Measurements from ENCODE around the gene TMEM150B. TPM values are rescaled to one million over a fixed set of nuclear protein-coding genes. Genes with fewer than 3 reads are reported as not detected.
A peak's percentile ranks its signal among the peaks of the same experiment; 100 is the strongest.

Gene TMEM150B
- total RNA-seq, 1 experiment from 2014 or later: not detected

DNA sequence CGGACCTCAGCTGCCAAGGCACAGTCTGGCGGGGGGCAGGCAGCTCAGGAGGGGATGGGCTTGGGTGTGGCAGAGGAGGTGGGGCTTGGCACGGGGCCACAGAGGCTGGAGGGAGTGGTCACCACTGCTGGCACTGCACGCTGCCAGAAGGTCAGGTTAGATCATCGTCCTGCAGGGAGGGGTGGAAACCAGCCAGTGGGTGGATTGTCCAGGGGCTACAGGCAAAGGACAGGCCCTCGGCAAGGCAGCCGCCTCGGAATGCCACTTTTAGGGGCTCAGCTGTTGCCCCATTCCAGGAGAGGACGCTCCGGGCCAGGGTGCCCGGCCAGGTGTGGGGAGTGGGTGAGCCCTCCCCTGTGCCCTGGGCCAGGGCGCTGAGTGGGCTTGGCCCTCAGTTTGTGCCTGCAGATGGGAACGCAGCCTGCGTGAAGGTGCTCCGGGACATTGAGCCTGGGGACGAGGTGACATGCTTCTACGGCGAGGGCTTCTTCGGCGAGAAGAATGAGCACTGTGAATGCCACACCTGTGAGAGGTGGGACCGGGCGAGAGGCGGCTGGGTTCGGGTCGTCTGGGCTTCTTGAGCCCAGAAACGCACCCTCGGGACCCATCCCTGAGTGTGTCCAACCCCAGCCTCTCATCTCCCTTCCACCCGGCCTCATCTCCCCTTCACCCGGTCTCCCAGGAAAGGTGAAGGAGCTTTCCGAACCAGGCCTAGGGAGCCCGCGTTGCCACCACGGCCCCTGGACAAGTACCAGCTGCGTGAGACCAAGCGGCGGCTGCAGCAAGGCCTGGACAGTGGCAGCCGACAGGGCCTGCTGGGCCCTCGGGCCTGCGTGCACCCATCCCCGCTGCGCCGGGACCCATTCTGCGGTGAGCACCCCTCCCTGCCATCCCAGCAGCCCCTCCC is 20.9 kb upstream of the TMEM150B start:
- no peak overlapping the region for H2AFZ ChIP-seq
- intact Hi-C loops (cut with micrococcal nuclease; ENCODE audit: unreplicated experiment): no loop called here
- no peaks in the 10 kb centered on the region for H3K9me3 ChIP-seq (ENCODE audit: insufficient read depth, low read depth)
- TF ChIP-seq, protein P1, sequence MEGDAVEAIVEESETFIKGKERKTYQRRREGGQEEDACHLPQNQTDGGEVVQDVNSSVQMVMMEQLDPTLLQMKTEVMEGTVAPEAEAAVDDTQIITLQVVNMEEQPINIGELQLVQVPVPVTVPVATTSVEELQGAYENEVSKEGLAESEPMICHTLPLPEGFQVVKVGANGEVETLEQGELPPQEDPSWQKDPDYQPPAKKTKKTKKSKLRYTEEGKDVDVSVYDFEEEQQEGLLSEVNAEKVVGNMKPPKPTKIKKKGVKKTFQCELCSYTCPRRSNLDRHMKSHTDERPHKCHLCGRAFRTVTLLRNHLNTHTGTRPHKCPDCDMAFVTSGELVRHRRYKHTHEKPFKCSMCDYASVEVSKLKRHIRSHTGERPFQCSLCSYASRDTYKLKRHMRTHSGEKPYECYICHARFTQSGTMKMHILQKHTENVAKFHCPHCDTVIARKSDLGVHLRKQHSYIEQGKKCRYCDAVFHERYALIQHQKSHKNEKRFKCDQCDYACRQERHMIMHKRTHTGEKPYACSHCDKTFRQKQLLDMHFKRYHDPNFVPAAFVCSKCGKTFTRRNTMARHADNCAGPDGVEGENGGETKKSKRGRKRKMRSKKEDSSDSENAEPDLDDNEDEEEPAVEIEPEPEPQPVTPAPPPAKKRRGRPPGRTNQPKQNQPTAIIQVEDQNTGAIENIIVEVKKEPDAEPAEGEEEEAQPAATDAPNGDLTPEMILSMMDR (conservative IDR thresholded peaks at IDR 0.05): no peak
- TF ChIP-seq EZH2 (IDR thresholded peaks at IDR 0.05; ENCODE audit: low read depth): no peak
- BruUV-seq (replicated peaks): no TSS peak
- peaks cover 19% of the 10 kb centered on the region for H4K20me1 ChIP-seq (ENCODE audit: insufficient read depth)
- DNase-seq: peak in 1 of 2 experiments; percentile 85
- peaks cover 31% of the 10 kb centered on the region for H3K4me1 ChIP-seq (replicated peaks; ENCODE audit: insufficient read depth)
- POLR2A ChIA-PET (ENCODE audit: unreplicated experiment): interaction anchor here (0.6 kb wide), 4 partner anchors 12 to 158 kb away, joined by 3 to 7 read pairs (median 4); no protein-coding TSS in a partner anchor
- no peaks in the 10 kb centered on the region for H3K27me3 ChIP-seq (ENCODE audit: insufficient read depth, low read depth)
- CTCF ChIA-PET: interaction anchor here (0.6 kb wide), 2 partner anchors 8 to 53 kb away, joined by 4 read pairs; partner anchors contain the start of gene COX6B2
- peaks cover 6% of the 10 kb centered on the region; the same call in 1 of the 2 replicates for H3F3A ChIP-seq (ENCODE audit: insufficient read depth, low read depth)
- 0 out of 2 replicates have a peak, but pooled peaks cover 5% of the 10 kb centered on the region for H3K36me3 ChIP-seq (ENCODE audit: low read depth)
- H3K9me2 ChIP-seq (ENCODE audit: insufficient read depth): no peaks in the 10 kb centered on the region
- no peak overlapping the region for H3K4me3 ChIP-seq
- H3K27ac ChIP-seq: no peak overlapping the region
- H3K79me2 ChIP-seq (ENCODE audit: low read depth): peaks cover 11% of the 10 kb centered on the region
- H3K4me2 ChIP-seq: no peak overlapping the region

DNA sequence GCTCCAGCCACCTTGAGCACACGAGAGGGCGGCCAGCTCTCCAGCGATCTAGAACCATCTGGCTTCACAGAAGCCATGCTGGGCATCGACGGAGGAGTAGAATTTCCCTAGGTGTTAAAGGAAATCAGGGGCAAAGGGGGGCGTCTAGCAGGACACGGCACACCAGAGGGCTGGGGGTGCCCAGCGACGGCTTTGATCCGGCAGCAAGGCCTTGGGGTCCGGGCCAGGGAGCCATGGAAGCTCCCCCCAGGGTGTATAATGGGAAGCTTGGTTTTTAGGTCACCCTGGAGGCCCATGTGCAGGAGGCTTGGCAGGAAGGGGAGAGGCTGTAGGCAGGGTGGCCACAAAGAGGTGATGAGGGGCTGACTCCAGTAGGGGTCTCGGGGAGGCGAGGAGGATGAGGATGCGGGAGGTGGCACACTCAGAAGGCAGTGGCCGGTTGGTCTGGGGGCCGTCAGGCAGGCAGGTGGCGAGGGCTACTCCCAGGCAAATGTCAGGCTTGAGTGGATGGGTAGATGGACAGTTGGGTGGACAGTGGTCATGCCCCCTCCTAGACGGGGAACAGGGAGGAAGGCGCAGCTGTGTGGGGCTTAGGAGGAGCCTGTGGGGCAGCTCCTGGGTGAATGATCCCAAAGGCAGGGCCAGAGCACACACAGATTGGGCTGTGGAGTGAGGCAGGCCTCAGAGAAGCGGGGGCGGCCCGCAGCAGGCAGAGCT is 20.1 kb upstream of the TMEM150B start:
- H3K27me3 ChIP-seq (ENCODE audit: insufficient read depth, low read depth): no peaks in the 10 kb centered on the region
- H3K79me2 ChIP-seq (ENCODE audit: low read depth): peaks cover 18% of the 10 kb centered on the region
- no peaks in the 10 kb centered on the region for H3K9me2 ChIP-seq (ENCODE audit: insufficient read depth)
- H3K27ac ChIP-seq: no peak overlapping the region
- H3K4me2 ChIP-seq: no peak overlapping the region
- ChIA-PET POLR2A (ENCODE audit: unreplicated experiment) (interaction anchor here (0.6 kb wide), 5 partner anchors 12 to 1209 kb away, joined by 3 to 7 read pairs (median 5); no protein-coding TSS in a partner anchor), CTCF (interaction anchor here (0.6 kb wide), 1 partner anchor 9 kb away, joined by 4 read pairs; the partner anchor contains the start of gene COX6B2)
- H2AFZ ChIP-seq: no peak overlapping the region
- 0 out of 2 replicates have a peak, but pooled peaks cover 5% of the 10 kb centered on the region for H3K36me3 ChIP-seq (ENCODE audit: low read depth)
- H3K4me3 ChIP-seq: no peak overlapping the region
- DNase-seq: peak in 1 of 2 experiments; percentile 33
- no TSS peak for BruUV-seq (replicated peaks)
- TF ChIP-seq, protein P1 (conservative IDR thresholded peaks at IDR 0.05): no peak
- intact Hi-C loops (cut with micrococcal nuclease; ENCODE audit: unreplicated experiment): no loop called here
- no peaks in the 10 kb centered on the region for H3K9me3 ChIP-seq (ENCODE audit: insufficient read depth, low read depth)
- H3F3A ChIP-seq (ENCODE audit: insufficient read depth, low read depth): peaks cover 4% of the 10 kb centered on the region; the same call in 1 of the 2 replicates
- peaks cover 19% of the 10 kb centered on the region for H4K20me1 ChIP-seq (ENCODE audit: insufficient read depth)
- peaks cover 23% of the 10 kb centered on the region for H3K4me1 ChIP-seq (replicated peaks; ENCODE audit: insufficient read depth)

DNA sequence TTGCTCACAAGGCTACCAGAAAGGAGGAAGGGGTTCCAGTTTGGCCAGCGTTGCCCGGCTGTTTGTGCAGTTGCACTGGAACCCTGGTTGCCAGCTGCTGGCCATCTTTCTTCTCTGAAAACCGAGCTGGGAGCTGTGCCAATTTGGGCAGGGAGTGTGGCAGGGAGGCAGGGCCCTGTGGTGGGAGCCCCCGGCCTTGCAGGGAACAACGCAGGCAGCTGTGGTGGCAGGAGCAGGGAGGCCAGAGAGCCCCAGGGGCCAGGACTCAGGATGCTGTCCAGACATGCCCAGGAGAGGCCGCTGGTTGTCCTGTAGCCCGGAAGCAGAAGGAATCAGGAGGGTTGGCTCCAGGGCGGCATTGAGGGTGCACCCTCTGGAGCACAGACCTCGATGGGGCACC is 19.3 kb upstream of the TMEM150B start:
- Histone ChIP-seq H3K4me2 (no peak overlapping the region), H4K20me1 (ENCODE audit: insufficient read depth) (peaks cover 19% of the 10 kb centered on the region), H3K4me1 (replicated peaks; ENCODE audit: insufficient read depth) (peaks cover 16% of the 10 kb centered on the region), H2AFZ (no peak overlapping the region), H3F3A (ENCODE audit: insufficient read depth, low read depth) (peaks cover 4% of the 10 kb centered on the region; the same call in 1 of the 2 replicates), H3K27me3 (ENCODE audit: insufficient read depth, low read depth) (no peaks in the 10 kb centered on the region), H3K4me3 (no peak overlapping the region), H3K9me3 (ENCODE audit: insufficient read depth, low read depth) (no peaks in the 10 kb centered on the region), H3K79me2 (ENCODE audit: low read depth) (peaks cover 22% of the 10 kb centered on the region), H3K27ac (no peak overlapping the region), H3K36me3 (ENCODE audit: low read depth) (0 out of 2 replicates have a peak, but pooled peaks cover 5% of the 10 kb centered on the region), H3K9me2 (ENCODE audit: insufficient read depth) (no peaks in the 10 kb centered on the region)
- TF ChIP-seq EZH2 (IDR thresholded peaks at IDR 0.05; ENCODE audit: low read depth): no peak
- TF ChIP-seq, protein P1 (conservative IDR thresholded peaks at IDR 0.05): no peak
- POLR2A ChIA-PET (ENCODE audit: unreplicated experiment): interaction anchor here (0.5 to 0.6 kb wide), 2 partner anchors 43 to 280 kb away, joined by 3 to 4 read pairs; partner anchors contain the start of gene ZNF784
- CTCF ChIA-PET: no interaction called here
- BruUV-seq (replicated peaks): no TSS peak
- intact Hi-C loops (cut with micrococcal nuclease; ENCODE audit: unreplicated experiment): no loop called here
- DNase-seq: peak in 1 of 2 experiments; percentile 12

Data from PC-9 (cell line).